ENCODE results near the gene TRAPPC1.
A peak's percentile ranks its signal among the peaks of the same experiment; 100 is the strongest.

The TRAPPC1 gene

GRCh38 chr17:7940743-7941142, 9.0 kb upstream of the TRAPPC1 start:
- no peak for DNase-seq (ENCODE audit: low spot score)

GRCh38 chr17:7940034-7940433, 8.3 kb upstream of the TRAPPC1 start:
- DNase-seq (ENCODE audit: low spot score), result no peak

- DNase-seq (ENCODE audit: low spot score), result no peak
These were observed 4.1 kb upstream of the TRAPPC1 start for GRCh38 chr17:7935859-7936258.

GRCh38 chr17:7932949-7933348, 1.2 kb upstream of the TRAPPC1 start:
- DNase-seq (ENCODE audit: low spot score), result peak; percentile 90

GRCh38 chr17:7932483-7932891, 741 bp upstream of the TRAPPC1 start:
- DNase-seq (ENCODE audit: low spot score), result peak; percentile 64

DNA sequence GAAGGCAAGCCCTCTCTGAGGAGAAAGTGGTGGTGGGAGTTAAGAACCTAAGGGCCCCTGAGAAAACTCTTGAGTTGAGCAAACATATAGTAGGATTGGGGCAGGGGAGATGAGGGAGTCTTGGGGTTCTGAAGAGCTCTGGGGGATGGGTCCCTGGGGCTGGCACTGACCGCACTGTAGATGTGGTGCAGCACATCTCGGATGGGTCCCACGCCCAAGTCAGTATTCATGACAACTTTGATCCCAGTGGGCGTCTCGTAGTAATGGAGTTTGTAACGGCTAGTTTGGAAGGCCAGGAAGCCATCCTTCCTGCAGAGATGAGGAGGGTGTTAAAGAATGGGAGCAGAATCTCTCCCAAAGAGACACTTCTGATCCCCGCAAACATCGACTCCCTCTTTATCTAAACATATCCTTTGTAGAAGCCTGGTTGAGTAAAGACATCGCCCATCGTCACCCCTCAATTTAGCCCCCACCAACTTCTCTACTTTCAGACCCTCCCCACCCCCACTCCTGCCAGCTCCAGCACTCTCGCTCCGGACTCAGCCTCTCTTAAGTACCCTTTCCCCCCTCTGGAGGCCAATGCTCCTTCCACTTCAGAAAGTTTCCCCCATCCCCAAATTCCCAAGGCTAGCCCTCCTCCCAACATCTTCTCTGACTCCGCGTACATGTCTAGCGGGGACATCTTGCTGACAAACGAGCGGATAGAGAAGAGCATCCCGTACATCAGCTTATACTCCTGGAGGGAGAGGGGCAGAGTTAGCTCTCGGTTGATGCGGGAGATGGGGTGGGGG, 710 bp downstream of the TRAPPC1 start:
- DNase-seq (ENCODE audit: low spot score), result no peak

GRCh38 chr17:7929158-7930023, 2.4 kb downstream of the TRAPPC1 start, which contains the start of gene KCNAB3:
KCNAB3 (minus strand) TSS chr17:7929856; CDS start chr17:7929435, 421 bp downstream.
- no peak for DNase-seq (ENCODE audit: low spot score)

DNA sequence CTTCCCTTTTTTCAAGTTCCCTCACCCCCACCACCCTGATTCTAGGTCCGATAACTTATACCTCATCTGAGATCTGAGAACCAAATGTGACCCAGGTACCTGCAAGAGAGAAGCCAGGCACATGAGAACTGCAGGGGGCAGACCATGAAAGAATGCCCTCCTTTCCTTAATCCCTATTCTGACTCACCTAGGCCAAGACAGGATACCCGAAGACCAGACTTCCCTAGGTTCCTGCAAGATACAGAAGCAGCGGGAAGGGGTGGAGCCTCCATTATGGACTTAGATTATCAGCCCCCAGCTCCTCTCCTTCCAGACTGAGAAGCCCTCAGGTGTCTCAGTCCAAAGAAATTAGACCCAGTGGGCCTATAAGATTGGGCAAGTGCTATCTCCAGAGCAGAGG, 4.2 kb downstream of the TRAPPC1 start:
- DNase-seq (ENCODE audit: low spot score), result no peak

DNA sequence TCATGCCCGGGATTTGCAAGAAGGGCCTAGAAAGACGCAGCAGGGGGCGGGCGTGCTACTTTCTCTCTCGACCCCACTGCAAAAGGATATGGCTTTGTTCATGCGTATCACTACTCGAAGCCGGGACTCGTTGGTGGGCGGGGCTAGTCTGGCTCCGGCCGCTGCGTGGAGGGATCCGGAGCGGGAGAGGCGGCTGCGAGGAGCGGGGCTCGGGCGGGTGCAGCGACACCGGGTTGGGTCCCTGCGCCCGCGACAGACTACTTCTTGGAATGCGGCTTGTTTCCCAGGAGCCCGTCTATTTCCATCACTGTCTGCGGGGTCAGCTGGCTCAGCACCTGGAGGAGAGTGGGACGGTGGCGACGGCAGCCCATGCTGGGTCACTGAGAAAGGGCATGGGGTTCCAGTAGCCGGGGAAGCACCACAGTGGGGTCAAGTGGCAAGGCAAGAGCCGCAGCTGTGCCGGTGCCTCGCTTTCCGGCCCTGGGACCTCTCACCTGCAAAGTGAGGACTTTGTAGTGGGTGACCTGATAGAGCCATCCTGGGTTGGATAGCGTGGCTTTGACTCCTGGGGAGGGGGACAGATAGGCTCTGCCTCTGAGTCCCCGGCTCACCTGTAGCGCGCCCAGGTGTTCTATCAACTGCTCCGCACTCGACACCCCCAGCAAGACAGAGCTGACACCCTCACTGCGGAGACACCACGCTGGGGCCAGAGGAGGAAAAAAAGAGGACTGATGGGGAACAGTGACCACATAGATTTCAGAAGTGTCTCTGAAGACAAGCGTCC, 8.7 kb downstream of the TRAPPC1 start:
- no peak for DNase-seq (ENCODE audit: low spot score)

GRCh38 chr17:7922269-7922844, 9.4 kb downstream of the TRAPPC1 start:
- DNase-seq (ENCODE audit: low spot score), result no peak

DNA sequence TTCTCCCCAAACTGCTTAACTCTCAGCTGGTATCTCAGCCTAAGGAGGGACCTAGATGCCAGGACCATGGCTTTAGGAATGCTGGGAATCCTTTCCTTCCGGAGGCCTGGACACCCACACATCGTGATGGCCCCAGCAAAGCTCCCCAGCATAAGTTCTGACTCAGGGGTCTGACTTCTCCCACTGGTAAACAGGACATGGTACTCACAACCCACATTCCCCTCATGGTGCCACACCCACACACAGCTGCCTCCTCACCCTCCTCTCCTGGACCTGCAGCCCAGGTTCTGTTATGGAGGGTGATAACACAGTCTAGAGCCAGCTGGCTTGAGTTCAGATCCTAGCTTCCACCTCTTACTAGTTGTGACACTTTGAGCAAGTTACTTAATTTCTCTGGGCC, 14.9 kb downstream of the TRAPPC1 start:
- peak; percentile 83 for DNase-seq (ENCODE audit: low spot score)

GRCh38 chr17:7916385-7916682, 15.4 kb downstream of the TRAPPC1 start:
- no peak for DNase-seq (ENCODE audit: low spot score)

GRCh38 chr17:7915611-7916384, 15.9 kb downstream of the TRAPPC1 start, which contains the start of gene RNF227:
RNF227 (minus strand) TSS chr17:7916289; CDS start chr17:7916195, 94 bp downstream.
- DNase-seq (ENCODE audit: low spot score), result peak; percentile 95

GRCh38 chr17:7915179-7915610, 16.6 kb downstream of the TRAPPC1 start:
- DNase-seq (ENCODE audit: low spot score), result peak; percentile 74

DNA sequence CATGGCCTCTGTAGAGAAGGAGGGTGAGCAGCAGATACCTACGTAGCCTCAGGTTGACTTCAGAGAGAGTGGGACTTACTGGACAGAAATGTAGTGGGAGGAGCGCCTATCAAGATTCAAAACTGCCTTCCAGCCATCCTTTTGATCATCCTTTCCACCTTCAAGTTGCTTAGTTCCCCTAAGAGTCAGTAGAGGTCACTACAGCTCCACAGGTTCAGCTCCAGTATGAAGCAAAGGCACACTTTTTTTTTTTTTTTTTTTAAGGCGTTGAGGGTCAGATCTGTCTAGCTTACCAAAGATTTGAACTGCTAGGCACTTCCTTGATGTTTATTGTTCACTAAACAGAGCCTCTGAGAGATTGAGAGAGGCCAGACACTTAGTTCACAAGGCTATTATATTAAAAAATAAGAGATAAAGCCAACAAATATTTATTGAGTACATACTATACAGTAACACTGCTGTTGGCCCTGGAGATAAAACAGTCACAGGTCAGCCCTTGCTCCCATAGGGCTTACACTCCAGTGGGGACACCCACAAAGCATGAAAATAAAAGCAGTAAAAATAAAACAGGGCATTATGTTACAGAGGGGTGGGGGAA, 18.7 kb downstream of the TRAPPC1 start:
- DNase-seq (ENCODE audit: low spot score), result peak; percentile 92

GRCh38 chr17:7911116-7911515, 20.6 kb downstream of the TRAPPC1 start:
- DNase-seq (ENCODE audit: low spot score), result no peak

DNA sequence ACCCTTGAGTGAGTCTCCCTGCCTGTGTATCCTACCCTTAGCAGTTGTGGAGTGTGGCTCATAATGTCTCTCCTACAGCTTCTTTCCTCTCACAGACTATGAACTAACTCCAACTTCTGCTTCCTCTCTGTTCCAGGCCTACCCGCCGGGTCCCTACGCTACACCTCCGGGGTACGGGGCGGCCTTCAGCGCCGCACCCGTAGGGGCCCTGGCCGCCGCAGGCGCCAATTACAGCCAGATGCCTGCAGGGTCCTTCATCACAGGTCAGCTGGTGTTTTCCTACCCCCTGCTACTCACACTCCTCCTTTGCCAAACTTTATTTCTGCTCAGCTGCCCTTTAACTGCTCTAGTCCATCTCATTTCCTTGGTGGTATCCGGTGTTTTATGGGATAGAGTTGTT, 21.0 kb downstream of the TRAPPC1 start:
- DNase-seq (ENCODE audit: low spot score), result no peak

- no peak for DNase-seq (ENCODE audit: low spot score)
These were observed 21.5 kb downstream of the TRAPPC1 start for GRCh38 chr17:7910281-7910680.

DNA sequence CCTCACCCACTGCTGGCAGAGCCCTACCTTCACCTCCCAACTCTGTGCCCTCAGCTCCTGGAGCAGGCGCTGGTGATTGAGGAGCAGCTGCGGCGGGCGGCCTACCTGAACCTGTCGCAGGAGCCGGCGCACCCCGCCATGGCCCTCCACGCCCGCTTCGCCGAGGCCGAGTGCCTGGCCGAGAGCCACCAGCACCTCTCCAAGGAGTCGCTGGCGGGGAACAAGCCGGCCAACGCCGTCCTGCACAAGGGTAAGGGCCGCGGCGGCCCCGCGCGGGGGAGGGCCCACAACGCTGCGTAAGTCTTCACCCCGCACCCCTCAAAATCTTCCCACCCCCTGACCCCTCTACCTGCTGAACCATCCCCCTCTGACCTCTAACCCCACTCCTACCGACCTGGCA, 22.7 kb downstream of the TRAPPC1 start:
- no peak for DNase-seq (ENCODE audit: low spot score)
